ENCODE results near the gene TLE4.
A peak's percentile ranks its signal among the peaks of the same experiment; 100 is the strongest.

The TLE4 gene

GRCh38 chr9:79570448-79571308 is 1.1 kb upstream of the TLE4 start:
- no peak overlapping the region for H3K27ac ChIP-seq
- no peak for DNase-seq (ENCODE audit: low read depth, low spot score)

DNA sequence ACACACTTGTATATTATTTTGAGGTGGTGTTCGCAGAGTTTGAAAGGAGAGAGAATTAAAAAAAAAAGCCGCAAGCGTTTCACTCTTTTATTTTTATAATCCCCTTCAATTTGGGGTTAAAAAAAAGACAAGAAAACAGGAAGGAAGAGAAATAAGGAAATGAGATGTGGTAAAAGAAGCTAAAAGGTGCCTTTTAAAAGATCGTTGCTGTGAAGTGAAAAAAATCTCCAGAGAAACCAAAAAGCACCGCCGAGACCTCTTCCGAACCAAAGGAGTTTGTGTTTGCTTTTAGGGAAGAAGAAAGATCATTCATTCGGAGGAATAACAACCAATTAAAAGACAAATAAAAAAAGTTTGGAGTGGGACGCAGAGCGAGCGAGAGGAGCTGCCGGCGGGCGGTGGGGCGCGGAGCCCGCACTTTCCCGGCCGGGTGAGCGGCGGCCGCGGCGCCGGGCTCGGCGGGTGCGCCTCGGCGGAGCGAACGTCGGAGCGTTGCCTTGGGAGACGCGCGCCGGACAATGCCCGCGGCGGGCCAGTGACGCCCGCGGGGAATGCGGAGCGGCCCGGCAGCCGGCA is 355 bp downstream of the TLE4 start:
- peak overlapping the region; percentile 82 for H3K27ac ChIP-seq
- DNase-seq (ENCODE audit: low read depth, low spot score): no peak

DNA sequence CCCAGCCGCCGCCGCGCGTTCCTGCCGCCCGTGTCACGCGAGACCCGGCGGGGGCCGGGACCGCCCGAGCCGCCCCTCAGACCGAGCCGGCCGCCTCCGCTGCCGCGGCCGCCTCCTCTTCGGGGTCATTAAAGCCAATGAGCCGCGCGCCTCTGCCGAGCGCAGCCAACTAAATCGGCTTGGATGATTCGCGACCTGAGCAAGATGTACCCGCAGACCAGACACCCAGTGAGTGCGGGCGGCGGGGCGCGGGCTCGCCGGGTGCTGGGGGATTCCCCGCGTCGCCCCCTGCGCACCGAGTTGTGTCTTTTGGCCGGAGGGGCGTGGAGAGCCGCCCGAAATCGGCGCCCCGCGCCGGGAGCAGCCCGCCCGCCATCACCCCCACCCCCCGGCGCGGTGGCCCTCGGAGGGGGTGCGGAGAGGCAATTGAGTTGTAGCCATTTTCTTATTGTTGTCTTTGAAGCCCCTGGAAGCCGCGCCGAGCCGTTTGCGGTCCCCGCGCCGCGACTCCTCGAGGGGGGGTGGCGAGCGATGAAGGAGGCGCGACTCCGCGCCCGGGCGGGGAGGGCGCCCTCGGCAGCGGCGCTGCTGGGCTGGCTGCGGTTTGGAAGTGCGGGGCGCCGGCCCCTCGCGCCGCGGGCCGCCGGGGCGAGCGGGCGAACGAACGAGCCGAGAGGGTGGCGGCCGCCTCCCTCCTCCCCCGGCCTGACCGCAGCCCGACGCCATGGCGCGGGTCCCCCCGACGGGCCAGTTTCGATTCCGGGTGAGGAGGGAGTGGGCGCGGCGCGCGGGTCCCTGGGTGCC is 1.0 kb downstream of the TLE4 start:
- DNase-seq (ENCODE audit: low read depth, low spot score): no peak
- H3K27ac ChIP-seq: peak overlapping the region; percentile 82

GRCh38 chr9:79573412-79573923 is 1.7 kb downstream of the TLE4 start:
- peak overlapping the region; percentile 82 for H3K27ac ChIP-seq
- no peak for DNase-seq (ENCODE audit: low read depth, low spot score)

DNA sequence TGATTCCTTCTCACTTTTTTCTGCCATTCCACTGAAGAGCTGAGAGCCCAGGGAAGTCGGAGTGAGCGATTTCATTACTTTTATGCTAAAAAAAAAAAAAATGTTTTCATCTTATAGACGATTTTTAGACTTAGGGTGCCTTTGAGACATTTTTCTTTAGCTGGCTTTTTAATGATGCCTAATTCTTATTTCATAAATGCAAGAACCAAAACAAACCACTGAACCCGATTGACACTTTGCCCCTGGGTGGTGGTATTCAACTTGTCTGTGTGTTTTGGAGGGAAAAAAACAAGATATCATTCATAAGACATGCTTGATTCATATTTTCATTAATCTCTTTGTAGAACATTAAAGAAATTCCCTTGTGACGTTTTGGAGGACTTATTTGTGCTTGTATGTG is 2.4 kb downstream of the TLE4 start:
- H3K27ac ChIP-seq: no peak overlapping the region
- no peak for DNase-seq (ENCODE audit: low read depth, low spot score)

DNA sequence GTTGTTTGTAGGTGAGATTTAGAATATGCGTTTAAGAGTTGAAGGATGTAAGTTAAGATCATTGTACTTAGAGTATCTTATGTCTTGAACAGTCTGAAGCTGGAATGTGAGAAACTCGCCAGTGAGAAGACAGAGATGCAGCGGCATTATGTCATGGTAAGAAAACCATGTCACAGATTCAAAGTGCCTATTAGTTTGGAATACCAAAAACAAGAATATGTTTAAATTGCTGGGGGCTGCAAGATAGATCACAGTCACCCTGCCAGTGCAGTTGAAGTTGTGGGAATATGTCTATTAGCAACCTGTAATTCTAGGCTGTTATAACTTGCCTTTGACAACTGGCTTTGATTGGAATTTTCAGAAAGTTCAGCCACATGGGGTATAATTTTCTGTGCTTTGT is 3.0 kb downstream of the TLE4 start:
- H3K27ac ChIP-seq: no peak overlapping the region
- DNase-seq (ENCODE audit: low read depth, low spot score): no peak

DNA sequence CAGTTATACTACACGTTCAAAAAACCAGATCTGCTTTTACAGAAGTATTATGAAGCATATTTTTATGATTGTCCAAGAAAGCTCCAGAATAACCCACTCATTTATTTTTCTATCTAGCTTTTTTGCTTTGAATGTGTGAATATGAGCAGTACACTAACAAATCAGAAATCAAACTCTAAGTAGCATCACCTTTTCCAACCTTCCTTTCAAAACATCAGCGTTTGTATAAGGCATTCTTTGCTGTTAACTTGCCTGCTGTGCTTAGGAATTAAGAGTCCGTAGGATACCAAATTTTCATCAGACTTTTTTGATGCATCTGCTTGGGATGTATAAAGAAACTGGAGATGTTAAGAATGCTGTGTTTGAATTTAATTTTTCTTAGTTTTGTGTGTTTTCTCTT is 3.8 kb downstream of the TLE4 start:
- no peak for DNase-seq (ENCODE audit: low read depth, low spot score)
- H3K27ac ChIP-seq: no peak overlapping the region

GRCh38 chr9:79577969-79578723 is 6.4 kb downstream of the TLE4 start:
- DNase-seq (ENCODE audit: low read depth, low spot score): no peak
- H3K27ac ChIP-seq: no peak overlapping the region

DNA sequence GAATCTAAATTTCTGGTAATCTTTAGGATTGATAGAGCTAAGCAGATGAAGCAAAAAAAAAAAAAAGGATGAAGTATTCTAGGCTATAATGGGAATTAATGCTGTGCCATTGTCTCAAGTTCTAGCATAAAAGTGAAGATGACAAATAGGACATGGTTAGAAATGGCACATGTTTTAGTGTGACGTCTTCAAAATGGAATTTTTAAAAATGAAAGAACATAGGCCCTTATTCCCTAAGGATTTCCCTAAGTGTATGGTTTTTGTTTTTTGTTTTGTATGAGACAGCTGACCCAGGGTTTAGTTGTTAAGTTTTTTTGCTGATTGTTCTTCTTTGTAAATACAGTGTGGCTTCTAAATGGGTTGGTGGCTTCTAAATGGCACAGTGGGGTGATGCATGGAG is 7.1 kb downstream of the TLE4 start:
- no peak for DNase-seq (ENCODE audit: low read depth, low spot score)
- H3K27ac ChIP-seq: no peak overlapping the region

- DNase-seq (ENCODE audit: low read depth, low spot score): no peak
- no peak overlapping the region for H3K27ac ChIP-seq
Measured at GRCh38 chr9:79579624-79580023, 7.9 kb downstream of the TLE4 start.

GRCh38 chr9:79580055-79580454 is 8.3 kb downstream of the TLE4 start:
- H3K27ac ChIP-seq: no peak overlapping the region

GRCh38 chr9:79581388-79581787 is 9.6 kb downstream of the TLE4 start:
- DNase-seq (ENCODE audit: low read depth, low spot score): no peak
- H3K27ac ChIP-seq: no peak overlapping the region

More at GRCh38 chr9:79580055-79580454, 8.3 kb downstream of the TLE4 start:
- DNase-seq (ENCODE audit: low read depth, low spot score): no peak

GRCh38 chr9:79581794-79582193 is 10.0 kb downstream of the TLE4 start:
- DNase-seq (ENCODE audit: low read depth, low spot score): peak; percentile 33
- H3K27ac ChIP-seq: no peak overlapping the region

DNA sequence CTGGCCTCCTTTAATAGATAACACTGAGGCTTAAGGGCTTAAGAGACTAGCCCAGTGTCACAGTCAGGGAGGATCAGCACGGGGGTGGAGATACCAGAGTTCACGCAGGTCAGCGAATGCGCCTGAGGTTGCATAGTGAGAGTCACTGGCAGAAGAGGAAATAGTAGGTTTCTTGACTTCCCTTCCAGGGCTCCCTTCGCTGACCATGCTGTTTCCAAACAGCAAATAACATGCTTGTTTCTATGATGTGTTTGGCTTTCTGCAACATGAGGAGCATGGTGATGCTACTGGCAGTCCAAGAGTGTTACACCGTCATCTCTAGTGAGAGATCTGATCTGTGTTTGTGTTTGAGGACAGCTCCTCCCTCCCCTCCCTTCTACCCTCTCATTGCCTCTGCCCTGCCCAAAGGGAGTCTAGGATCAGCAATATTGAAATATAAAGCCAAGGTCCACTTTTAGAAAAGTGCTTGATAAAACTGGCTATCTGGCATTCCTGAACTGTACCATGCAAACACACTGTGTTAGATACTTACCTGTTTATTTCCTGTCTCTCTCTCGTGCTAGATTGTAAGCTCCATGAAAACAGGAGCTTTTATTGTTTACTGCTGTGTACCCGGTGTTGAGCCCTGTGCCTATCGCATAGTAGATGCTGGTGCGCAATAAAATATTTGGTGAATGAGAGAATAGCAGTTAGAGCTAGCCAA is 12.3 kb downstream of the TLE4 start:
- DNase-seq (ENCODE audit: low read depth, low spot score): no peak
- H3K27ac ChIP-seq: no peak overlapping the region

DNA sequence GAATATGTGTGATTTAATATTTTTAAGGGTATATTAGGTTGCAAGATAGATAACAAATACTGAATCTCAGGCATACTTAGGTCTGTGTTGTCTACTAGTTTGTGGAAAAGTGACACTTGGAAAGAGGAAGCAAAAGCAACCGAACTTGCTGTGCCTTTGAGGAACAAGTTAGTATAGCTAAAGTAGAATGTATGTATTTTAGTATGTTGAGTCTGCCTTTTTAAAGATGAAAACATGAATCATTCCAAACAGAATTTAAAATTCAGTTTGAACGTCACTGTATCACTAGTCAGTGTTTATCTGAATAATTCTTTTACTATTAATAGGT is 12.9 kb downstream of the TLE4 start:
- no peak overlapping the region for H3K27ac ChIP-seq
- DNase-seq (ENCODE audit: low read depth, low spot score): no peak

DNA sequence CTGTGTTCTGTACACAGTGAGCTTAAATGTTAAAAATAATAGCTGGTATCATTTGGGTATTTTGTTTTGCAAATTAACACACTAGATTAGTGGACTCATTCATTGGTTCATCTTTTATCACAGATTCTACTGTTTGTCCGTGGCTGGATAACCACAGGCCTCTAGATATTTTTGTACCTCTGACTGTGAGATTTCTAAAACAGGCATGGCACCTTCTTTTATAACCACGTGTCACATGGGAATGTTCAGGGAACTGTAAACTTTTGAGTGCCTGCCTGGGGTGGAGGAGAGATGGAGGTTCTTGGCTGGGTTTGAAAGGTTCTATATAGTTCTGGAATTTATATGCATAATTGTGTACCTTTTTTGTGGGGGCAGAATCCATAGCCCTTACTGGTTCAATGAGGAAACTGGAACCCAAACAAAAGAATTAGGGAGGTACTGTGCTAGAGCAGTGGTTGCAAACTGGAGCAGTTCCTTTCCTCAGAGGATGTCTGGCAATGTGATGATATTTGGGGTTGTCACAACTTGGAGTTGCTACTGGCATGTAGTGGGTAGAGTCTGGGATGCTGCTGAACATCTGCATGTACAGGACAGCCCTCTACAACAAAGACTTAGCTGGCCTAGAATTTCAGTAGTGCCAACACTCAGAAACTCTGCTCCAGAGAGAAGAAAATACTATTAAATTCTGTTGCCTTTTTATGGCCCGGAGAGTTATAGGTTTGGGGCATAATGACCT is 16.9 kb downstream of the TLE4 start:
- no peak for DNase-seq (ENCODE audit: low read depth, low spot score)
- no peak overlapping the region for H3K27ac ChIP-seq

DNA sequence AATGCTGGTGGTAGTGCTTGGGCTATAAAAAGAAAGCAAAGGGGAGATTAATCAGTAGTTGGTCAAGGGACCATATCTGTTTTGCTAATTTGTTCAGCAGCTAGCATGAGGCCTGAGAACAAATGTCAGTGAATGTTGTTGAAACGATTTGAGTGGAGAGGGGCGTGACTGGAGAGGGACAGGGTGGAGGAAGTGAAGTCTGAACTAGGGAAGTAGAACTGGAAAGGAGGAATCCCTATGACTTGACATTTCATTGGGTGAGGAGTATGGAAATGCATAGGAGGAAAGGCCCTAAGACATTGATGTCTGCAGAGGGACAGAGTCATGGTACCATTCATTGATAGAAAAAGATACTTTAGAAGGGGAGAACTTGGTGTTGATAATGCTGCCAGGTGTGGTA is 19.7 kb downstream of the TLE4 start:
- DNase-seq (ENCODE audit: low read depth, low spot score): no peak
- no peak overlapping the region for H3K27ac ChIP-seq

DNA sequence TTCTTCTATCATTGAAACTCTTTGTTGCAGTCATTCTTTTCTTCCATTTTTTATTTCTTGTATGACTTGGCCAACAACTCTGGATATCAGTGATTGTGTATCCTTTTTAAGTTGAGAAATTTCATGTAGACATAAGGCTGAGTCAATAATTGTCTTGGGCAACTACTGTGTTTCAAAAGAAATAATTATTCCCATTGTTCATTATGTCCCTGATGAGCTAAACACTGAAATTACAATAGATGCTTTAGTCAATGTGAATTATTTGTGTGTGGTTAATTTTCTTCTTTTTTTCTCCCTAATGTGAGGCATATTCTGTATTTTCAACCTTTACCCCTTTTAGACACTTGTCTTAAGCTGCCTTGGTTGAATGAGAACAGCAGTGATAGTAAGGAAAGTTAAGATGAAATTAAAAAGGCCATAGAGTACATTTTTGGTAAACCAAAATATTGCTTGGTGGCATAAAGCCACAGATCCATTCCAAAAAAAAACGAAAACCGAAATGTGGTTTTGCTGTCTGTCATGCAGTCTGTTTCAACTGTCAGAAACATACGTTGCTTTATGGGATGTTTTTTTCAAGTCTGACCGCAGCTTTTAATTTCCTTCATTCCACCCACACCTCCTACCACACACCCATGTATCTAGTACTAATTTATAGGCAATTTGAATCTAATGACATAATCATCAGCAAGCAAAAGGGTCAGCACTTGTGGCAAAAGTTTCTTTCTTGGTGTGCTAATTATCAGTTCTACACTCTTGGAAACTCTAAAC is 21.1 kb downstream of the TLE4 start:
- DNase-seq (ENCODE audit: low read depth, low spot score): no peak
- H3K27ac ChIP-seq: no peak overlapping the region
